GM10266 (cell line): ENCODE results near the gene OBP2B.

Experiments
- DNase-seq: peaks from one replicate; pipeline ENCODE4 v3.0.0; 2012; ENCODE audit errors: extremely low spot score
- TF ChIP-seq, protein P1 (sequence below): IDR thresholded peaks from 2 replicates; pipeline ENCODE4 v1.5.1; 2012; ENCODE audit warnings: mild to moderate bottlenecking, low read depth; ENCODE audit not compliant: control insufficient read depth, insufficient read depth; ENCODE audit errors: missing control alignments

Gene OBP2B

DNA sequence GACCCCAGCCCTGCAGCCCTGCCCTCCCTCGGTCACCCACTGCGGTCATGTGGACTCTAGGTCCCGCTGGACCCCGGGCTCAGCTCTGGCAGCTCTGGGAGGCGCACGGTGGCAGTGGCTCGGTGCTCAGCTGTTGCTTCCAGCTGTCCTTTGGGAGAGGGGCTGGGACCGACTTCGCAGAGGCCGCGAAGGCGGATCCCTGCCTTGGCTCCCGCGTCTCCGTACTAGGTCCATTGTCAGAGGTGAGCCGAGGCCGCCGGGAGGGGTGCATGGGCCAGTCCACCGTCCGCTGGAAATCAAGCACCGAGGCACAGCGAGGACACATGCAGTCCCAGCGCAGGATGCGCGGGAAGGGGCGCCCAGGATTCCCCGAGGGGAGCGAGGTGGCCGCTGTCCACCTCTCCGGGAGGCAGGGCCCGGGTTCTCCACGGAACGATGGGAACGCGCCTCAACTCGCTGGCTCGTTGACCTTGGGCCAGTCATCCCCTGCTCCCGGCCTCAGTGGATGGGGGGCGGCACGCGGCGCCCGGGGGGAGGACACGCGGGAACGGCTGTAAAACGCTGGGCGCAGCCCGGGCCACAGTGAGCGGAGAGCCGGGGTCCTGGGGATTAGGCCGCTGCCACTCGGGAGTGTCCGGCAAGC is 46.1 kb downstream of the OBP2B start:
- TF ChIP-seq, protein P1, sequence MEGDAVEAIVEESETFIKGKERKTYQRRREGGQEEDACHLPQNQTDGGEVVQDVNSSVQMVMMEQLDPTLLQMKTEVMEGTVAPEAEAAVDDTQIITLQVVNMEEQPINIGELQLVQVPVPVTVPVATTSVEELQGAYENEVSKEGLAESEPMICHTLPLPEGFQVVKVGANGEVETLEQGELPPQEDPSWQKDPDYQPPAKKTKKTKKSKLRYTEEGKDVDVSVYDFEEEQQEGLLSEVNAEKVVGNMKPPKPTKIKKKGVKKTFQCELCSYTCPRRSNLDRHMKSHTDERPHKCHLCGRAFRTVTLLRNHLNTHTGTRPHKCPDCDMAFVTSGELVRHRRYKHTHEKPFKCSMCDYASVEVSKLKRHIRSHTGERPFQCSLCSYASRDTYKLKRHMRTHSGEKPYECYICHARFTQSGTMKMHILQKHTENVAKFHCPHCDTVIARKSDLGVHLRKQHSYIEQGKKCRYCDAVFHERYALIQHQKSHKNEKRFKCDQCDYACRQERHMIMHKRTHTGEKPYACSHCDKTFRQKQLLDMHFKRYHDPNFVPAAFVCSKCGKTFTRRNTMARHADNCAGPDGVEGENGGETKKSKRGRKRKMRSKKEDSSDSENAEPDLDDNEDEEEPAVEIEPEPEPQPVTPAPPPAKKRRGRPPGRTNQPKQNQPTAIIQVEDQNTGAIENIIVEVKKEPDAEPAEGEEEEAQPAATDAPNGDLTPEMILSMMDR, result no peak
- DNase-seq, result no peak

DNA sequence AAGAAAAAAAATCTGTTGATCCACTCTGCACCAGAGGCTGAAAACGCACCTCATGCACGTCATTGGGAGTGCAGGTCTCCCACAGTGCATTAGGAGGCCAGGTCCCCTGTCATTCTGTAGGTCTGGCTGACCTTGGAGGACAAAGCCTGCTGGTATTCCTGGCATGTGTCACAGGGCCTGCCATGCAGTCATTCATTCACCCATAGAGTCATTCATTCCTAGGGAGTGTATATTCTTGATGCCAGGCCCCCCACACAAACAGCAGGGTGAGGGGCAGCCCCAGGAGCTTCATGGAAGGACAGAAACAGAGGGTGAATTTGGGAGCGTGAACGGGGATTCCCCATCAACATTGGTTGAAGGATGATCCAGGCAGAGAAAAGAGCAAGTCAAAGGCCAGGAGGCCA is 47.5 kb downstream of the OBP2B start:
- peak; percentile 12 for DNase-seq
- TF ChIP-seq, protein P1, result no peak

DNA sequence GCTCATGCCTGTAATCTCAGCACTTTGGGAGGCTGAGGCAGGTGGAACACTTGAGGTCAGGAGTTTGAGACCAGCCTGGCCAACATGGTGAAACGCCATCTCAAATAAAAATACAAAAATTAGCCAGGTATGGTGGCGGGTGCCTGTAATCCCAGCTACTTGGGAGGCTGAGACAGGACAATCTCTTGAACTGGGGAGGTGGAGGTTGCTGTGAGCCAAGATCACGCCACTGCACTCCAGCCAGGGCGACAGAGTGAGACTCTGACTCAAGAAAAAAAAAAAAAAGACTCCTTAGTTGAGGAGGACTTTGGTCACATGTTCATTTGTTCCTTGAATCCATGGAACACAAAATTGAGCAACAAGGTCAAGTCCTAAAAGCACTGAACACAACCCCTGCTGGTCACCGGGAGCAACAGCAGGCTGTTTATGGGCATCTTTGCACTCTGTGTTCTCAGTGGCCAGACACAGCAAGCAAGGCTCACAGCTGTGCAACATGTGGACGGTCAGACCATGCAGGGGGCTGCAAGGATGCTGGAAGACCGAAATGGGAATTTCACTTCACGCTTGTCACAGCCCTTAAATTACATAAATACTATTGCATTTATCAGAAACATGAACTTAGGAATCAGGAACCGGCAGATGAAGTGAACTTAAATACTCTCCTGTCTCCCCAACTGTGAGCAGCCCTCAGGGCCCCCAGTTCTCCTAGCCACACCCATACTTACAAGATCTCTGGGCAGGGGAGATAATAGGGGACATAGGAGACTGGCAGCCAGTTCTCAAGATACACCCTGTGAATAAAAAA is 48.1 kb downstream of the OBP2B start:
- DNase-seq, result peak; percentile 83
- TF ChIP-seq, protein P1, result peak; percentile 63

DNA sequence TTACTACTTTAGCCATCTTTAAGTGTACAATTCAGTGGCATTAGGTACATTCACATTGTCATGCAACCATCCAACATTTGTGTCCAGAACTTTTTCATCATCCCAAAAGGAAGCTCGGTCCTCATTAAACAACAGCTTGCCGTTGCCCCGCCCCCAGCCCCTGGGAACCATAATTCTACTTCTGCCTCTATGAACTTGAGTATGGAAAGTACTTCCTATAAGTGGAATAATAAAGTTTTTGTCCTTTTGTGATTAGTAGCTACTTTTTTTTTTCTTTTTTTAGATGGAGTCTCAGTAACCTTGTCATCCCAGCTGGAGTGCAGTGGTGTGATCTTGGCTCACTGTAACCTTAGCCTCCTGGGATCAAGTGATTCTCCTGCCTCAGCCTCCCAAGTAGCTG is 50.4 kb downstream of the OBP2B start:
- no peak for DNase-seq
- TF ChIP-seq, protein P1, result no peak
